CD8-positive, alpha-beta memory T cell (primary cell): ENCODE results near the gene RASA3. TPM values are rescaled to one million over a fixed set of nuclear protein-coding genes. Genes with fewer than 3 reads are reported as not detected.

ENCODE experiments used
- CTCF ChIA-PET: fragments of 350-600 bp; sonication (Branson Sonifier 250); formaldehyde crosslinking; loops from one replicate; lab custom pipeline; 2021; ENCODE audit warnings: antibody characterized with exemption; lab: Charles Lee
- POLR2A ChIA-PET: fragments of 350-600 bp; sonication (Branson Sonifier 250); formaldehyde crosslinking; loops from one replicate; lab custom pipeline; 2021; ENCODE audit warnings: antibody characterized with exemption; lab: Charles Lee
- DNase-seq, 5 donors: peaks; one replicate each; pipeline versions ENCODE4 v3.0.0 to v3.0.0-alpha.2; 2020 to 2022; ENCODE audit warnings: mixed read lengths in 1 of 5
- H3K27ac ChIP-seq: one replicate; pipeline ENCODE4 v1.7.0; 2013; ENCODE audit warnings: low read depth, mild to moderate bottlenecking, low read length, moderate library complexity
- H3K27me3 ChIP-seq: 2 replicates; pipeline ENCODE4 v1.7.0; 2013; ENCODE audit warnings: low read length, mild to moderate bottlenecking; ENCODE audit not compliant: insufficient read depth, poor library complexity, severe bottlenecking
- H3K36me3 ChIP-seq: 2 replicates; pipeline ENCODE4 v1.7.0; 2013; ENCODE audit warnings: mild to moderate bottlenecking, low read length, moderate library complexity; ENCODE audit not compliant: insufficient read depth
- H3K4me1 ChIP-seq: 2 replicates; pipeline ENCODE4 v1.7.0; 2013; ENCODE audit warnings: mild to moderate bottlenecking, low read length, moderate library complexity; ENCODE audit not compliant: insufficient read depth
- H3K4me3 ChIP-seq: 2 replicates; pipeline ENCODE4 v1.7.0; 2013; ENCODE audit warnings: mild to moderate bottlenecking, low read length
- H3K9me3 ChIP-seq: 2 replicates; pipeline ENCODE4 v1.7.0; 2013; ENCODE audit warnings: mild to moderate bottlenecking, low read length
- H3K27ac Mint-ChIP-seq, 8 donors: one replicate each; pipeline ENCODE4 v1.8.0; 2020 to 2021; ENCODE audit warnings: mixed read lengths in 8 of 8, mild to moderate bottlenecking in 6 of 8, inconsistent platforms in 3 of 8, moderate library complexity in 3 of 8
- H3K27me3 Mint-ChIP-seq, 2 donors: one replicate each; pipeline ENCODE4 v1.8.0; 2020 to 2021; ENCODE audit warnings: mixed read lengths in 2 of 2, mild to moderate bottlenecking in 1 of 2, moderate library complexity in 1 of 2
- H3K36me3 Mint-ChIP-seq, 3 donors: one replicate each; pipeline ENCODE4 v1.8.0; 2020 to 2021; ENCODE audit warnings: mixed read lengths in 3 of 3, inconsistent platforms in 1 of 3, mild to moderate bottlenecking in 1 of 3
- H3K4me1 Mint-ChIP-seq, 3 donors: one replicate each; pipeline ENCODE4 v1.8.0; 2020 to 2021; ENCODE audit warnings: mixed read lengths in 3 of 3, inconsistent platforms in 1 of 3, mild to moderate bottlenecking in 1 of 3
- H3K4me3 Mint-ChIP-seq, 7 donors: one replicate each; pipeline ENCODE4 v1.8.0; 2020 to 2021; ENCODE audit warnings: mixed read lengths in 7 of 7, mild to moderate bottlenecking in 6 of 7, moderate library complexity in 4 of 7, inconsistent platforms in 2 of 7
- H3K9me3 Mint-ChIP-seq, 5 donors: one replicate each; pipeline ENCODE4 v1.8.0; 2020 to 2022; ENCODE audit warnings: mixed read lengths in 5 of 5, mild to moderate bottlenecking in 3 of 5, moderate library complexity in 2 of 5, inconsistent platforms in 1 of 5
- polyA plus RNA-seq: library from polyadenylated mRNA; unstranded; fragments of 300-500 nt; fragmentation: Illumina TruSeq; gene quantifications from one replicate; pipeline ENCODE4 v1.2.3, GENCODE V29; 2021
- total RNA-seq, 2 experiments: library from RNA; stranded (reverse); gene quantifications; one replicate each; pipeline ENCODE4 v1.2.3, GENCODE V29; 2021

The RASA3 gene
- total and polyA plus RNA-seq, 3 experiments from 2014 or later, result 26.4 to 123 (median 27.1) TPM

- ChIA-PET POLR2A (no interaction called here), CTCF (no interaction called here)
- Histone ChIP-seq H3K4me1 (no peaks in the 10 kb centered on the region), H3K9me3 (no peaks in the 10 kb centered on the region), H3K27me3 (no peaks in the 10 kb centered on the region), H3K4me3 (no peak overlapping the region), H3K27ac (no peak overlapping the region), H3K36me3 (peaks cover 73% of the 10 kb centered on the region)
- DNase-seq, result no peak
- peaks cover 0 to 72% (median 9%) of the 10 kb centered on the region in 3 donors for H3K36me3 Mint-ChIP-seq
- H3K4me1 Mint-ChIP-seq, result peaks cover 18 to 29% (median 21%) of the 10 kb centered on the region in 3 donors
- H3K9me3 Mint-ChIP-seq, result peaks cover 0 to 7% (median 0%) of the 10 kb centered on the region in 5 donors
- peaks cover 0 to 7% of the 10 kb centered on the region in 2 donors for H3K27me3 Mint-ChIP-seq
- peak overlapping the region in 1 of 8 donors; percentile 5 for H3K27ac Mint-ChIP-seq
- H3K4me3 Mint-ChIP-seq, result no peak overlapping the region
These were observed 105.2 kb downstream of the RASA3 start for GRCh38 chr13:114027046-114027715.

GRCh38 chr13:114026481-114026880, 105.9 kb downstream of the RASA3 start:
- Histone ChIP-seq H3K4me3 (no peak overlapping the region), H3K27ac (no peak overlapping the region), H3K36me3 (peaks cover 75% of the 10 kb centered on the region), H3K4me1 (no peaks in the 10 kb centered on the region), H3K9me3 (no peaks in the 10 kb centered on the region), H3K27me3 (no peaks in the 10 kb centered on the region)
- Mint-ChIP-seq H3K36me3 (peaks cover 0 to 75% (median 9%) of the 10 kb centered on the region in 3 donors), H3K9me3 (peaks cover 0 to 7% (median 0%) of the 10 kb centered on the region in 5 donors), H3K27me3 (peaks cover 0 to 7% of the 10 kb centered on the region in 2 donors), H3K4me1 (peaks cover 11 to 22% (median 20%) of the 10 kb centered on the region in 3 donors), H3K27ac (peak overlapping the region in 1 of 8 donors; percentile 70), H3K4me3 (no peak overlapping the region)
- ChIA-PET POLR2A (no interaction called here), CTCF (no interaction called here)
- DNase-seq, result no peak

GRCh38 chr13:114025714-114026431, 106.5 kb downstream of the RASA3 start:
- no peak overlapping the region for H3K4me3 ChIP-seq

DNA sequence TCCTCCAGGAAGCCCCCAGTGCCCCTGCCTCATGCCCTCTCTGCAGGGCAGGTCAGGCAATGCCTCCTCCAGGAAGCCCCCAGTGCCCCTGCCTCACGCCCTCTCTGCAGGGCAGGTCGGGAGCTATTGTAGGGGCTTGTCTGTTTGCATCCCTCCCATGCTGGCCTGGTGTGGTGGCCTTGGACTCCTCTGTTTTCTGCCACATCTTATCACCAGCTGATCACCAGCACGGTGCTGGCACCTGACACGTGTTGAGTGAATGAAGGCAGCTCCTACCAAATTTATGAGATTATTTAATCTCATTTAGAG, 107.1 kb downstream of the RASA3 start:
- Mint-ChIP-seq H3K27ac (peak overlapping the region in 2 of 8 donors; percentile 23 to 29), H3K4me1 (peaks cover 0 to 11% (median 10%) of the 10 kb centered on the region in 3 donors), H3K36me3 (peaks cover 0 to 75% (median 2%) of the 10 kb centered on the region in 3 donors), H3K27me3 (peaks cover 0 to 5% of the 10 kb centered on the region in 2 donors), H3K9me3 (peaks cover 0 to 7% (median 0%) of the 10 kb centered on the region in 5 donors), H3K4me3 (peak overlapping the region in 1 of 7 donors; percentile 32)
- ChIA-PET CTCF (no interaction called here), POLR2A (no interaction called here)
- DNase-seq, result no peak
- Histone ChIP-seq H3K27me3 (no peaks in the 10 kb centered on the region), H3K9me3 (no peaks in the 10 kb centered on the region), H3K4me1 (no peaks in the 10 kb centered on the region), H3K36me3 (peaks cover 75% of the 10 kb centered on the region), H3K4me3 (no peak overlapping the region), H3K27ac (no peak overlapping the region)

More at GRCh38 chr13:114025714-114026431, 106.5 kb downstream of the RASA3 start:
- DNase-seq, result no peak
- H3K27ac Mint-ChIP-seq, result peak overlapping the region in 1 of 8 donors; percentile 23
- POLR2A ChIA-PET, result no interaction called here
- H3K9me3 Mint-ChIP-seq, result peaks cover 0 to 7% (median 0%) of the 10 kb centered on the region in 5 donors
- no peaks in the 10 kb centered on the region for H3K27me3 ChIP-seq
- CTCF ChIA-PET, result no interaction called here
- H3K27ac ChIP-seq, result no peak overlapping the region
- H3K9me3 ChIP-seq, result no peaks in the 10 kb centered on the region
- H3K36me3 Mint-ChIP-seq, result peaks cover 0 to 75% (median 5%) of the 10 kb centered on the region in 3 donors
- H3K36me3 ChIP-seq, result peaks cover 75% of the 10 kb centered on the region
- peaks cover 0 to 7% of the 10 kb centered on the region in 2 donors for H3K27me3 Mint-ChIP-seq
- H3K4me3 Mint-ChIP-seq, result peak overlapping the region in 1 of 7 donors; percentile 44
- peaks cover 5 to 16% (median 14%) of the 10 kb centered on the region in 3 donors for H3K4me1 Mint-ChIP-seq
- H3K4me1 ChIP-seq, result no peaks in the 10 kb centered on the region

- Histone ChIP-seq H3K4me1 (no peaks in the 10 kb centered on the region), H3K27ac (no peak overlapping the region), H3K36me3 (peaks cover 77% of the 10 kb centered on the region), H3K4me3 (no peak overlapping the region), H3K9me3 (no peaks in the 10 kb centered on the region), H3K27me3 (no peaks in the 10 kb centered on the region)
- no peak overlapping the region for H3K4me3 Mint-ChIP-seq
- H3K27me3 Mint-ChIP-seq, result peaks cover 0 to 5% of the 10 kb centered on the region in 2 donors
- H3K9me3 Mint-ChIP-seq, result peaks cover 0 to 7% (median 0%) of the 10 kb centered on the region in 5 donors
- H3K27ac Mint-ChIP-seq, result peak overlapping the region in 1 of 8 donors; percentile 29
- no peak for DNase-seq
- ChIA-PET CTCF (no interaction called here), POLR2A (interaction anchor here (0.6 kb wide), 1 partner anchor 86 kb away, joined by 4 read pairs; no protein-coding TSS in a partner anchor)
- H3K4me1 Mint-ChIP-seq, result peaks cover 0 to 11% (median 7%) of the 10 kb centered on the region in 3 donors
- H3K36me3 Mint-ChIP-seq, result peaks cover 0 to 76% (median 2%) of the 10 kb centered on the region in 3 donors
These were observed 107.6 kb downstream of the RASA3 start for GRCh38 chr13:114024603-114025404.

- peaks cover 0 to 7% (median 0%) of the 10 kb centered on the region in 5 donors for H3K9me3 Mint-ChIP-seq
- Histone ChIP-seq H3K27ac (no peak overlapping the region), H3K36me3 (peaks cover 80% of the 10 kb centered on the region), H3K27me3 (no peaks in the 10 kb centered on the region), H3K4me3 (no peak overlapping the region), H3K4me1 (no peaks in the 10 kb centered on the region), H3K9me3 (no peaks in the 10 kb centered on the region)
- peaks cover 0 to 78% (median 5%) of the 10 kb centered on the region in 3 donors for H3K36me3 Mint-ChIP-seq
- ChIA-PET POLR2A (no interaction called here), CTCF (no interaction called here)
- H3K4me1 Mint-ChIP-seq, result peaks cover 0 to 9% (median 8%) of the 10 kb centered on the region in 3 donors
- peak overlapping the region in 2 of 8 donors; percentile 38 to 50 for H3K27ac Mint-ChIP-seq
- DNase-seq, result no peak
- peaks cover 0 to 5% of the 10 kb centered on the region in 2 donors for H3K27me3 Mint-ChIP-seq
- peak overlapping the region in 1 of 7 donors; percentile 44 for H3K4me3 Mint-ChIP-seq
These were observed 108.5 kb downstream of the RASA3 start for GRCh38 chr13:114023716-114024602.

GRCh38 chr13:114022876-114023275, 109.5 kb downstream of the RASA3 start:
- ChIA-PET CTCF (no interaction called here), POLR2A (no interaction called here)
- H3K9me3 ChIP-seq, result no peaks in the 10 kb centered on the region

More at GRCh38 chr13:114022876-114023275, 109.5 kb downstream of the RASA3 start:
- H3K27ac Mint-ChIP-seq, result peak overlapping the region in 1 of 8 donors; percentile 88
- H3K4me3 Mint-ChIP-seq, result no peak overlapping the region
- H3K4me1 Mint-ChIP-seq, result peaks cover 0 to 9% (median 5%) of the 10 kb centered on the region in 3 donors
- peaks cover 0 to 5% of the 10 kb centered on the region in 2 donors for H3K27me3 Mint-ChIP-seq
- Histone ChIP-seq H3K4me3 (no peak overlapping the region), H3K27me3 (no peaks in the 10 kb centered on the region), H3K27ac (no peak overlapping the region), H3K36me3 (peaks cover 87% of the 10 kb centered on the region), H3K4me1 (no peaks in the 10 kb centered on the region)
- DNase-seq, result no peak
- H3K36me3 Mint-ChIP-seq, result peaks cover 0 to 83% (median 5%) of the 10 kb centered on the region in 3 donors
- peaks cover 0 to 7% (median 0%) of the 10 kb centered on the region in 5 donors for H3K9me3 Mint-ChIP-seq
